Right cardiac atrium (tissue), 5 donors: Measurements from ENCODE around the gene TACR1. TPM values are rescaled to one million over a fixed set of nuclear protein-coding genes. Genes with fewer than 3 reads are reported as not detected.

Source experiments
- ATAC-seq, 2 donors: fragments of 200-7000 bp; cut with Tn5 transposase; one replicate each; pipeline versions ENCODE4 v1.8.0 to v1.9.1; 2020; ENCODE audit warnings: moderate library complexity in 2 of 2, mild to moderate bottlenecking in 1 of 2
- DNase-seq, 3 donors: peaks; one replicate each; pipeline ENCODE4 v3.0.0-alpha.2; 2020
- H3K27ac ChIP-seq: one replicate; pipeline ENCODE4 v1.5.1; 2013; ENCODE audit warnings: mild to moderate bottlenecking, low read length, control low read depth, moderate library complexity
- H3K27me3 ChIP-seq: one replicate; pipeline ENCODE4 v1.6.1; 2013; ENCODE audit not compliant: control insufficient read depth, insufficient read depth
- H3K4me1 ChIP-seq: one replicate; pipeline ENCODE4 v1.6.1; 2013; ENCODE audit warnings: low read length; ENCODE audit not compliant: control insufficient read depth, insufficient read depth
- H3K4me3 ChIP-seq: one replicate; pipeline ENCODE4 v1.5.1; 2013; ENCODE audit warnings: low read length, control low read depth
- H3K9me3 ChIP-seq: one replicate; pipeline ENCODE4 v1.6.1; 2013; ENCODE audit warnings: low read length; ENCODE audit not compliant: control insufficient read depth
- WGBS: extraction: QIAGEN DNeasy Blood & Tissue Kit; methylation state at CpG from one replicate; pipeline ENCODE4 v1.1.7; 2013; 5-methylcytosine and 5-hydroxymethylcytosine counted together
- intact Hi-C, 4 donors: fragments of 100-400 bp; cut with DNase I; formaldehyde crosslinking; loops; one replicate each; pipeline versions ENCODE4 v1.11.0 to v1.14.0; 2022 to 2023
- polyA plus RNA-seq: library from polyadenylated mRNA; stranded (reverse); fragments of 200-250 nt; gene quantifications from one replicate; pipeline ENCODE4 v1.2.3, GENCODE V29; 2013
- total RNA-seq, 4 donors: library from RNA; stranded (reverse); fragmentation: NEBNext Ultra II Directional; extraction: Animal tissue kit (Norgen Biotek cat#: 25700); gene quantifications; one replicate each; pipeline ENCODE4 v1.2.1, GENCODE V29; 2021
- donor health status: healthy with polysubstance abuse.
- donor health status: DM: no; HTN: yes; CAD: no.
- donor health status: DM: no; HTN: no; CAD: no.
- donor health status: DM: no; HTN: yes; CAD: no; lungs with severe emphysema.
- donor health status: DM: yes; HTN: yes; CAD: no.

The TACR1 gene
- total and polyA plus RNA-seq, 5 donors, result 0.07 to 0.21 (median 0.11) TPM; not detected in 2

GRCh38 chr2:75194184-75194868 is 5.0 kb downstream of the TACR1 start:
- Histone ChIP-seq H3K9me3 (no peaks in the 10 kb centered on the region), H3K4me3 (no peak overlapping the region), H3K27me3 (peaks cover 3% of the 10 kb centered on the region), H3K27ac (no peak overlapping the region), H3K4me1 (peaks cover 3% of the 10 kb centered on the region)
- WGBS, result 72% methylated on average over 4 of the region's 4 CpGs
- ATAC-seq, result no peak
- intact Hi-C loops, result no loop called here
- no peak for DNase-seq

DNA sequence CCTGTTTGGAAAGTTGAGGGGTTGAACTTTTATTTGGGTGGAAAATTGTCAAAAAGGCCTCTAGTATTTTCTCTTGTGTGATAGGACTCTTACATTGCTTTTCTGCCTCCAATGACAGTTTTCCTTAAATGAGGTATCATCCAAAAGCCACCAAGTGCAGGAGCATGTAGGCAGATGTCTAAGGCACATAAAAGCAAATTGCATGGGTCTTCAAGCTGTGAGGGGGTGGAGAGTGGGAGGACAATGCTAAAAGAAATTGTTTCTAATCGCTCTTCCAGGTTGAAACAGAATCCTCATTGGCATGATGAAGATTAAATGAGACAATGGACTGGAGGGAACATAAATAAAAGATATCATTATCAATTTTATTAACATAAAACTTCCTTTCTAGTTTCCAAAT is 6.8 kb downstream of the TACR1 start:
- Histone ChIP-seq H3K4me1 (no peaks in the 10 kb centered on the region), H3K27me3 (peaks cover 3% of the 10 kb centered on the region), H3K27ac (no peak overlapping the region), H3K4me3 (no peak overlapping the region), H3K9me3 (no peaks in the 10 kb centered on the region)
- ATAC-seq, result no peak
- DNase-seq, result no peak
- 88% methylated on average over 1 of the region's 1 CpG for WGBS
- intact Hi-C loops, result no loop called here

GRCh38 chr2:75190271-75190990 is 8.9 kb downstream of the TACR1 start:
- intact Hi-C loops, result no loop called here
- WGBS, result 95% methylated on average over 3 of the region's 3 CpGs
- H3K4me1 ChIP-seq, result no peaks in the 10 kb centered on the region
- no peaks in the 10 kb centered on the region for H3K9me3 ChIP-seq
- no peak overlapping the region for H3K4me3 ChIP-seq
- no peak overlapping the region for H3K27ac ChIP-seq
- DNase-seq (no peak), ATAC-seq (no peak)
- no peaks in the 10 kb centered on the region for H3K27me3 ChIP-seq

- no peaks in the 10 kb centered on the region for H3K27me3 ChIP-seq
- intact Hi-C loops, result no loop called here
- 15% methylated on average over 1 of the region's 1 CpG for WGBS
These were observed 12.5 kb downstream of the TACR1 start for GRCh38 chr2:75186821-75187220.

GRCh38 chr2:75182606-75183005 is 16.7 kb downstream of the TACR1 start:
- ATAC-seq, result no peak
- Histone ChIP-seq H3K4me1 (no peaks in the 10 kb centered on the region), H3K27ac (no peak overlapping the region), H3K4me3 (no peak overlapping the region), H3K27me3 (no peaks in the 10 kb centered on the region), H3K9me3 (no peaks in the 10 kb centered on the region)
- intact Hi-C loops, result no loop called here
- 95% methylated on average over 3 of the region's 3 CpGs for WGBS
- no peak for DNase-seq

More at GRCh38 chr2:75186821-75187220, 12.5 kb downstream of the TACR1 start:
- H3K4me3 ChIP-seq, result no peak overlapping the region
- no peak overlapping the region for H3K27ac ChIP-seq
- no peaks in the 10 kb centered on the region for H3K4me1 ChIP-seq
- H3K9me3 ChIP-seq, result no peaks in the 10 kb centered on the region
- DNase-seq (peak in 1 of 3 donors; percentile 34), ATAC-seq (no peak)

GRCh38 chr2:75180476-75180875 is 18.8 kb downstream of the TACR1 start:
- Histone ChIP-seq H3K4me3 (no peak overlapping the region), H3K27me3 (no peaks in the 10 kb centered on the region), H3K4me1 (no peaks in the 10 kb centered on the region), H3K9me3 (no peaks in the 10 kb centered on the region), H3K27ac (no peak overlapping the region)
- DNase-seq (no peak), ATAC-seq (no peak)
- intact Hi-C loops, result no loop called here

- ATAC-seq, result no peak
- intact Hi-C loops, result no loop called here
- no peaks in the 10 kb centered on the region for H3K9me3 ChIP-seq
- H3K27ac ChIP-seq, result no peak overlapping the region
- no peaks in the 10 kb centered on the region for H3K4me1 ChIP-seq
- no peak overlapping the region for H3K4me3 ChIP-seq
- DNase-seq, result no peak
- whole genome bisulfite sequencing, result 72% methylated on average over 2 of the region's 2 CpGs
- H3K27me3 ChIP-seq, result no peaks in the 10 kb centered on the region
These were observed 21.9 kb downstream of the TACR1 start for GRCh38 chr2:75177427-75177826.

- no peaks in the 10 kb centered on the region for H3K4me1 ChIP-seq
- 47% methylated on average over 3 of the region's 3 CpGs for WGBS
- ATAC-seq (no peak), DNase-seq (no peak)
- no peak overlapping the region for H3K4me3 ChIP-seq
- H3K27me3 ChIP-seq, result no peaks in the 10 kb centered on the region
- H3K9me3 ChIP-seq, result no peaks in the 10 kb centered on the region
- no peak overlapping the region for H3K27ac ChIP-seq
- intact Hi-C loops, result no loop called here
These were observed 23.9 kb downstream of the TACR1 start for GRCh38 chr2:75175456-75175855.

DNA sequence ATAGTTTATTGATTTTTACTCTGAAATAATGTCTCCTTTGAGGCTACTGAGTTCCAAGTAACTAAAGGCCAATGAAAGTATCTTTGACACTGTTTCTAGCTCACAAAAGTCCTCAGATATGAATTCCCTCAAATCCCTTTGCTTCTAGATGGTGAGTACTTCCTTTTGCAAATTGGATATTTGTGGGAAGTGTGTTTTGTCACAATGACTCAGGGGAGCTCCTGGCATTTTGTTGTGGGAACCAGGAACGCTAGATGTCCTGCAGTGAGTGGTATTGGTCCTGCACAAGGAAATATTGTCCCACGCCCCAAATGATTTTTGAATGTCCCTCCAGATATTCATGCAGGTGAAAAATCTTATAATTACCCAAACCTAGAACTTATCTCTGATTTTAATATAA is 24.3 kb downstream of the TACR1 start:
- ATAC-seq (no peak), DNase-seq (no peak)
- no peaks in the 10 kb centered on the region for H3K4me1 ChIP-seq
- H3K27me3 ChIP-seq, result no peaks in the 10 kb centered on the region
- 92% methylated on average over 2 of the region's 2 CpGs for WGBS
- H3K27ac ChIP-seq, result no peak overlapping the region
- intact Hi-C loops, result no loop called here
- no peaks in the 10 kb centered on the region for H3K9me3 ChIP-seq
- H3K4me3 ChIP-seq, result no peak overlapping the region

GRCh38 chr2:75174519-75174918 is 24.8 kb downstream of the TACR1 start:
- ATAC-seq (no peak), DNase-seq (no peak)
- no peaks in the 10 kb centered on the region for H3K9me3 ChIP-seq
- no peaks in the 10 kb centered on the region for H3K27me3 ChIP-seq
- no peaks in the 10 kb centered on the region for H3K4me1 ChIP-seq
- 63% methylated on average over 2 of the region's 2 CpGs for WGBS
- intact Hi-C loops, result no loop called here
- H3K27ac ChIP-seq, result no peak overlapping the region
- no peak overlapping the region for H3K4me3 ChIP-seq

- Histone ChIP-seq H3K27me3 (no peaks in the 10 kb centered on the region), H3K4me1 (no peaks in the 10 kb centered on the region), H3K9me3 (no peaks in the 10 kb centered on the region), H3K4me3 (no peak overlapping the region), H3K27ac (no peak overlapping the region)
- intact Hi-C loops, result no loop called here
- no peak for ATAC-seq
- no peak for DNase-seq
These were observed 25.6 kb downstream of the TACR1 start for GRCh38 chr2:75173740-75174139.
